ENCODE results near the gene DAZAP2. TPM values are rescaled to one million over a fixed set of nuclear protein-coding genes. Genes with fewer than 3 reads are reported as not detected.

DAZAP2 gene
- total RNA-seq, 1 donor from 2014 or later = 179 TPM

- no peaks in the 10 kb centered on the region for H3K27me3 ChIP-seq (ENCODE audit: low read depth)
- no peak for TF ChIP-seq CTCF (IDR thresholded peaks at IDR 0.05; ENCODE audit: borderline replicate concordance)
- peaks cover 15% of the 10 kb centered on the region for H3K36me3 ChIP-seq
- DNase-seq = no peak
- intact Hi-C loops (cut with micrococcal nuclease) = no loop called here
- no peaks in the 10 kb centered on the region for H3K4me1 ChIP-seq
- no peak overlapping the region for H3K4me3 ChIP-seq
- no peak overlapping the region for H3K27ac ChIP-seq (replicated peaks)
- H3K9me3 ChIP-seq (replicated peaks) = no peaks in the 10 kb centered on the region
Observed at GRCh38 chr12:51200156-51200555, 38.5 kb upstream of the DAZAP2 start.

GRCh38 chr12:51200806-51201205, 37.8 kb upstream of the DAZAP2 start:
- no peak for TF ChIP-seq CTCF (IDR thresholded peaks at IDR 0.05; ENCODE audit: borderline replicate concordance)
- H3K27me3 ChIP-seq (ENCODE audit: low read depth) = no peaks in the 10 kb centered on the region
- no peak for DNase-seq
- no peak overlapping the region for H3K4me3 ChIP-seq
- intact Hi-C loops (cut with micrococcal nuclease) = no loop called here
- peaks cover 15% of the 10 kb centered on the region for H3K36me3 ChIP-seq
- H3K4me1 ChIP-seq = no peaks in the 10 kb centered on the region
- no peak overlapping the region for H3K27ac ChIP-seq (replicated peaks)
- H3K9me3 ChIP-seq (replicated peaks) = no peaks in the 10 kb centered on the region

GRCh38 chr12:51202718-51203117, 35.9 kb upstream of the DAZAP2 start:
- no peaks in the 10 kb centered on the region for H3K27me3 ChIP-seq (ENCODE audit: low read depth)

GRCh38 chr12:51205350-51205749, 33.3 kb upstream of the DAZAP2 start:
- H3K9me3 ChIP-seq (replicated peaks) = no peaks in the 10 kb centered on the region
- intact Hi-C loops (cut with micrococcal nuclease) = no loop called here
- H3K4me3 ChIP-seq = no peak overlapping the region
- no peaks in the 10 kb centered on the region for H3K4me1 ChIP-seq
- TF ChIP-seq CTCF (IDR thresholded peaks at IDR 0.05; ENCODE audit: borderline replicate concordance) = no peak
- no peaks in the 10 kb centered on the region for H3K27me3 ChIP-seq (ENCODE audit: low read depth)
- H3K27ac ChIP-seq (replicated peaks) = no peak overlapping the region
- no peak for DNase-seq
- H3K36me3 ChIP-seq = peaks cover 9% of the 10 kb centered on the region

More at GRCh38 chr12:51202718-51203117, 35.9 kb upstream of the DAZAP2 start:
- intact Hi-C loops (cut with micrococcal nuclease) = no loop called here
- H3K4me3 ChIP-seq = no peak overlapping the region
- no peaks in the 10 kb centered on the region for H3K9me3 ChIP-seq (replicated peaks)
- no peak for DNase-seq
- no peaks in the 10 kb centered on the region for H3K4me1 ChIP-seq
- TF ChIP-seq CTCF (IDR thresholded peaks at IDR 0.05; ENCODE audit: borderline replicate concordance) = no peak
- H3K36me3 ChIP-seq = peaks cover 15% of the 10 kb centered on the region
- H3K27ac ChIP-seq (replicated peaks) = no peak overlapping the region

GRCh38 chr12:51208016-51208660, 30.5 kb upstream of the DAZAP2 start:
- no peaks in the 10 kb centered on the region for H3K9me3 ChIP-seq (replicated peaks)
- H3K36me3 ChIP-seq = peaks cover 9% of the 10 kb centered on the region
- no peaks in the 10 kb centered on the region for H3K4me1 ChIP-seq
- intact Hi-C loops (cut with micrococcal nuclease) = no loop called here
- H3K4me3 ChIP-seq = no peak overlapping the region
- no peaks in the 10 kb centered on the region for H3K27me3 ChIP-seq (ENCODE audit: low read depth)
- no peak for TF ChIP-seq CTCF (IDR thresholded peaks at IDR 0.05; ENCODE audit: borderline replicate concordance)
- no peak overlapping the region for H3K27ac ChIP-seq (replicated peaks)
- no peak for DNase-seq

Measured in left ventricle myocardium inferior (tissue), 1 donor.